Epidermal melanocyte (primary cell): ENCODE measurements around the gene CLDN18.

Experiments
- DNase-seq: peaks from one replicate; pipeline ENCODE4 v3.0.0; 2011; ENCODE audit warnings: low spot score; ENCODE audit not compliant: insufficient read length

Gene CLDN18

GRCh38 chr3:138009476-138010272, at the start of gene CLDN18:
Gene CLDN18, plus strand, starts transcription at chr3:138010165. Its CDS starts 61 bp downstream, at chr3:138010226.
- no peak for DNase-seq

- no peak for DNase-seq
Measured at GRCh38 chr3:137962251-137962650, 47.7 kb upstream of the CLDN18 start.

- no peak for DNase-seq
Measured at GRCh38 chr3:137963463-137963862, 46.5 kb upstream of the CLDN18 start.

GRCh38 chr3:137970914-137971831, 38.8 kb upstream of the CLDN18 start:
- peak; percentile 60 for DNase-seq

- no peak for DNase-seq
Measured at GRCh38 chr3:137972396-137972795, 37.6 kb upstream of the CLDN18 start.

GRCh38 chr3:137978328-137978727, 31.6 kb upstream of the CLDN18 start:
- DNase-seq, result no peak

- DNase-seq, result no peak
Measured at GRCh38 chr3:137987723-137988122, 22.2 kb upstream of the CLDN18 start.

- DNase-seq, result no peak
Measured at GRCh38 chr3:137988152-137988551, 21.8 kb upstream of the CLDN18 start.

- no peak for DNase-seq
Measured at GRCh38 chr3:137988982-137989381, 21.0 kb upstream of the CLDN18 start.

- no peak for DNase-seq
Measured at GRCh38 chr3:137990427-137990826, 19.5 kb upstream of the CLDN18 start.

- DNase-seq, result no peak
Measured at GRCh38 chr3:137992592-137992991, 17.4 kb upstream of the CLDN18 start.

- DNase-seq, result no peak
Measured at GRCh38 chr3:137998121-137999042, 11.6 kb upstream of the CLDN18 start.

GRCh38 chr3:138003069-138003468, 6.9 kb upstream of the CLDN18 start:
- DNase-seq, result no peak

- DNase-seq, result no peak
Measured at GRCh38 chr3:138005627-138006026, 4.3 kb upstream of the CLDN18 start.

GRCh38 chr3:138007898-138008297, 2.1 kb upstream of the CLDN18 start:
- DNase-seq, result no peak

GRCh38 chr3:138010273-138010590, 267 bp downstream of the CLDN18 start:
- DNase-seq, result no peak

- DNase-seq, result no peak
Measured at GRCh38 chr3:138011722-138012121, 1.8 kb downstream of the CLDN18 start.

- no peak for DNase-seq
Measured at GRCh38 chr3:138012526-138012925, 2.6 kb downstream of the CLDN18 start.

- DNase-seq, result no peak
Measured at GRCh38 chr3:138016065-138016464, 6.1 kb downstream of the CLDN18 start.

GRCh38 chr3:138019281-138020069, 9.5 kb downstream of the CLDN18 start:
- DNase-seq, result no peak

GRCh38 chr3:138023754-138024153, 13.8 kb downstream of the CLDN18 start:
- DNase-seq, result no peak
